IMR-90 (cell line): ENCODE data around the gene SNX25. TPM values are rescaled to one million over a fixed set of nuclear protein-coding genes. Genes with fewer than 3 reads are reported as not detected.

Experiments used
- ATAC-seq: fragments of 200-7000 bp; cut with Tn5 transposase; 2 replicates; pipeline ENCODE4 v1.9.1; 2020; ENCODE audit warnings: low read depth, mild to moderate bottlenecking, moderate library complexity
- BruUV-seq: library from RNA; stranded (reverse); fragments of 400-500 nt; replicated peaks from 2 replicates; lab custom pipeline; 2021; lab: Mats Ljungman, UMichigan
- CTCF ChIA-PET: fragments of 300-600 bp; formaldehyde crosslinking; extraction: SDS; loops from one replicate; lab custom pipeline; 2021; ENCODE audit warnings: antibody characterized with exemption; lab: Yijun Ruan, JAX
- POLR2A ChIA-PET: fragments of 300-600 bp; sonication (Branson Sonifier 250); formaldehyde crosslinking; loops from one replicate; lab custom pipeline; 2022; ENCODE audit warnings: antibody characterized with exemption; ENCODE audit not compliant: unreplicated experiment; lab: Charles Lee
- DNase-seq: peaks from one replicate; pipeline ENCODE4 v3.0.0; 2013
- H2AFZ ChIP-seq: replicated peaks from 2 replicates; pipeline ENCODE3; 2013; ENCODE audit warnings: low read length, mild to moderate bottlenecking; ENCODE audit not compliant: poor library complexity
- H2AK5ac ChIP-seq: 2 replicates; pipeline ENCODE4 v1.6.1; 2013; ENCODE audit warnings: low read depth, low read length, inconsistent platforms
- H2AK9ac ChIP-seq: replicated peaks from 2 replicates; pipeline ENCODE3; 2013; ENCODE audit warnings: mild to moderate bottlenecking, low read depth, low read length, moderate library complexity; ENCODE audit not compliant: poor library complexity
- H2BK120ac ChIP-seq: 2 replicates; pipeline ENCODE4 v1.6.1; 2013; ENCODE audit warnings: low read depth, low read length, inconsistent platforms
- H2BK15ac ChIP-seq: 3 replicates; pipeline ENCODE4 v1.6.1; 2013; ENCODE audit warnings: low read depth, low read length, inconsistent platforms
- H2BK20ac ChIP-seq: 2 replicates; pipeline ENCODE4 v1.6.1; 2013; ENCODE audit warnings: low read depth, mild to moderate bottlenecking, inconsistent platforms, low read length, moderate library complexity
- H2BK5ac ChIP-seq: 2 replicates; pipeline ENCODE4 v1.6.1; 2013; ENCODE audit warnings: mild to moderate bottlenecking, low read depth, low read length, inconsistent platforms; ENCODE audit not compliant: poor library complexity, severe bottlenecking
- H3K14ac ChIP-seq: replicated peaks from 2 replicates; pipeline ENCODE4 v1.6.1; 2013; ENCODE audit warnings: low read depth, low read length, inconsistent platforms
- H3K18ac ChIP-seq: 2 replicates; pipeline ENCODE4 v1.6.1; 2013; ENCODE audit warnings: low read depth, low read length, control low read depth
- H3K23ac ChIP-seq: 2 replicates; pipeline ENCODE4 v1.6.1; 2013; ENCODE audit warnings: low read depth, low read length, inconsistent platforms
- H3K27ac ChIP-seq: 2 replicates; pipeline ENCODE4 v1.5.1; 2013; ENCODE audit warnings: mild to moderate bottlenecking, control low read depth, low read length; ENCODE audit not compliant: insufficient read depth
- H3K27me3 ChIP-seq: 2 replicates; pipeline ENCODE4 v1.6.1; 2013; ENCODE audit warnings: low read length; ENCODE audit not compliant: control insufficient read depth, insufficient read depth
- H3K36me3 ChIP-seq: 2 replicates; pipeline ENCODE4 v1.6.1; 2013; ENCODE audit warnings: low read length, mixed read lengths; ENCODE audit not compliant: control insufficient read depth, insufficient read depth
- H3K4ac ChIP-seq: 2 replicates; pipeline ENCODE4 v1.6.1; 2013; ENCODE audit warnings: low read depth, low read length, inconsistent platforms
- H3K4me1 ChIP-seq: 2 replicates; pipeline ENCODE4 v1.6.1; 2013; ENCODE audit warnings: low read length, mixed read lengths; ENCODE audit not compliant: control insufficient read depth, insufficient read depth
- H3K4me2 ChIP-seq: 2 replicates; pipeline ENCODE4 v1.6.1; 2013; ENCODE audit warnings: low read depth, mild to moderate bottlenecking, control low read depth, low read length, moderate library complexity
- H3K4me3 ChIP-seq: 2 replicates; pipeline ENCODE4 v1.5.1; 2013; ENCODE audit warnings: low read depth, mild to moderate bottlenecking, control low read depth, low read length, moderate library complexity; ENCODE audit not compliant: insufficient read depth
- H3K56ac ChIP-seq: 2 replicates; pipeline ENCODE4 v1.6.1; 2013; ENCODE audit warnings: low read length, inconsistent platforms; ENCODE audit not compliant: insufficient read depth; ENCODE audit errors: extremely low read depth
- H3K79me1 ChIP-seq, 2 experiments: 2 replicates each; pipeline ENCODE4 v1.6.1; 2013; ENCODE audit warnings: low read length in 2 of 2, inconsistent platforms in 1 of 2, low read depth in 1 of 2
- H3K9ac ChIP-seq: 2 replicates; pipeline ENCODE4 v1.6.1; 2013; ENCODE audit warnings: low read depth, low read length, control low read depth
- H3K9me1 ChIP-seq: 2 replicates; pipeline ENCODE4 v1.6.1; 2013; ENCODE audit warnings: low read length, inconsistent platforms; ENCODE audit not compliant: insufficient read depth
- H3K9me3 ChIP-seq: 2 replicates; pipeline ENCODE4 v1.6.1; 2013; ENCODE audit warnings: low read length; ENCODE audit not compliant: control insufficient read depth, insufficient read depth
- H4K20me1 ChIP-seq: 2 replicates; pipeline ENCODE4 v1.6.1; 2013; ENCODE audit warnings: low read length, inconsistent platforms; ENCODE audit not compliant: insufficient read depth
- H4K5ac ChIP-seq: 2 replicates; pipeline ENCODE4 v1.6.1; 2013; ENCODE audit warnings: mild to moderate bottlenecking, low read depth, low read length, control low read depth
- H4K8ac ChIP-seq, 2 experiments: 2 replicates each; pipeline ENCODE4 v1.6.1; 2013; ENCODE audit warnings: low read depth in 2 of 2, low read length in 2 of 2, control low read depth in 1 of 2, inconsistent platforms in 1 of 2
- H4K91ac ChIP-seq: 2 replicates; pipeline ENCODE4 v1.6.1; 2013; ENCODE audit warnings: low read depth, low read length, inconsistent platforms; ENCODE audit not compliant: insufficient read depth
- CTCF ChIP-seq: conservative IDR thresholded peaks from 2 replicates; pipeline ENCODE4 v1.5.1; 2012; ENCODE audit warnings: mild to moderate bottlenecking, low read depth, low read length, improper control_type of control experiment
- FOS ChIP-seq: fragments of 150-350 bp; IDR thresholded peaks from 2 replicates; pipeline ENCODE4 v1.6.1; 2016; ENCODE audit warnings: low read depth, low read length
- MAZ ChIP-seq: IDR thresholded peaks from 2 replicates; pipeline ENCODE4 v1.6.1; 2012; ENCODE audit warnings: low read depth, mild to moderate bottlenecking, low read length, improper control_type of control experiment, moderate library complexity, borderline replicate concordance
- NFE2L2 ChIP-seq: fragments of 150-350 bp; IDR thresholded peaks from 2 replicates; pipeline ENCODE4 v1.6.1; 2016; ENCODE audit warnings: low read depth, mild to moderate bottlenecking, low read length
- RAD21 ChIP-seq: IDR thresholded peaks from 2 replicates; pipeline ENCODE4 v1.6.1; 2012; ENCODE audit warnings: low read length, improper control_type of control experiment
- RCOR1 ChIP-seq: IDR thresholded peaks from 2 replicates; pipeline ENCODE4 v1.6.1; 2012; ENCODE audit warnings: mild to moderate bottlenecking, low read length, improper control_type of control experiment; ENCODE audit not compliant: insufficient replicate concordance
- USF2 ChIP-seq: fragments of 150-350 bp; IDR thresholded peaks from 2 replicates; pipeline ENCODE4 v1.6.1; 2017; ENCODE audit warnings: mild to moderate bottlenecking, antibody characterized with exemption, low read length, low read depth
- WGBS, 2 experiments: methylation state at CpG; one replicate each; pipeline versions ENCODE4 v1.1.5 to v1.1.7; 2013; ENCODE audit warnings: missing lambda C conversion rate in 2 of 2; ENCODE audit not compliant: insufficient read length in 1 of 2; ENCODE audit errors: extremely low coverage in 2 of 2; 5-methylcytosine and 5-hydroxymethylcytosine counted together
- dilution Hi-C: fragments of 300-500 bp; cut with HindIII; formaldehyde crosslinking; loops from one replicate; pipeline ENCODE4 v1.14.3; 2018; ENCODE audit warnings: low sequenced_read_pairs; ENCODE audit not compliant: unreplicated experiment
- in situ Hi-C: fragments of 300-500 bp; cut with MboI; formaldehyde crosslinking; loops from 3 replicates; pipeline ENCODE4 v1.14.3; 2019; ENCODE audit warnings: low sequenced_read_pairs, inconsistent platforms, mixed read lengths
- intact Hi-C: fragments of 100-400 bp; cut with micrococcal nuclease; formaldehyde crosslinking; loops from 2 replicates; pipeline ENCODE4 v1.10.0; 2022
- polyA plus RNA-seq, 3 experiments: library from polyadenylated mRNA; depleted of rRNA; stranded (reverse); fragments of >200 nt; gene quantifications; 2 replicates each; pipeline ENCODE4 v1.2.3, GENCODE V29; 2012; ENCODE audit warnings: low replicate concordance in 1 of 3
- total RNA-seq: library from RNA; depleted of rRNA; stranded (reverse); fragments of >200 nt; gene quantifications from 2 replicates; pipeline ENCODE4 v1.2.3, GENCODE V29; 2012

SNX25 gene
- total and polyA plus RNA-seq, 2 of the 4 experiments (the other 2 are of a cell fraction), result 11.4 to 28.3 TPM

GRCh38 chr4:185202984-185203485 lies 6.4 kb upstream of the SNX25 start:
- Histone ChIP-seq H3K36me3 (no peaks in the 10 kb centered on the region; the same call in 1 of the 2 replicates), H2AFZ (peak overlapping the region; percentile 97), H4K20me1 (no peaks in the 10 kb centered on the region), H3K56ac (peak overlapping the region; percentile 61; the same call in 1 of the 2 replicates), H2AK5ac (peak overlapping the region; percentile 38; the same call in 1 of the 2 replicates), H2BK120ac (peak overlapping the region; percentile 11; the same call in 1 of the 2 replicates), H3K23ac (peak overlapping the region; percentile 74), H4K5ac (no peak overlapping the region), H4K8ac (peak overlapping the region; percentile 77 to 97), H2AK9ac (peak overlapping the region; percentile 65), H4K91ac (peak overlapping the region; percentile 73), H3K79me1 (peaks cover 13 to 35% of the 10 kb centered on the region in 2 experiments), H3K4ac (peak overlapping the region; percentile 78), H3K9me3 (no peaks in the 10 kb centered on the region), H3K27ac (peak overlapping the region; percentile 22), H2BK5ac (no peak overlapping the region), H3K4me2 (peak overlapping the region; percentile 70), H3K14ac (peak overlapping the region; percentile 84), H3K4me3 (peak overlapping the region; percentile 62), H2BK15ac (no peak overlapping the region; the same call in 2 of the 3 replicates), H3K9ac (peak overlapping the region; percentile 57), H2BK20ac (no peak overlapping the region), H3K4me1 (peaks cover 5% of the 10 kb centered on the region), H3K9me1 (no peaks in the 10 kb centered on the region), H3K27me3 (no peaks in the 10 kb centered on the region), H3K18ac (no peak overlapping the region)
- 94% methylated on average over 3 of the region's 8 CpGs; no CpG with 5 or more reads in 1 of the 2 experiments for WGBS, 2 experiments
- intact Hi-C loops, result no loop called here
- in situ Hi-C loops, result loop anchor here (5.0 kb wide), 1 partner anchor 189 kb away; no protein-coding TSS in a partner anchor
- ChIA-PET CTCF (no interaction called here), POLR2A (no interaction called here)
- no peak for ATAC-seq
- no peak for DNase-seq
- TSS peak; percentile 35 for BruUV-seq
- no peak for TF ChIP-seq NFE2L2
- TF ChIP-seq RAD21, result no peak
- no peak for TF ChIP-seq RCOR1
- no peak for TF ChIP-seq MAZ
- no peak for TF ChIP-seq CTCF
- no peak for TF ChIP-seq USF2
- TF ChIP-seq FOS, result no peak
- dilution Hi-C loops, result no loop called here
